Activated gamma-delta T cell (primary cell): ENCODE results near the gene RSPRY1.
"Not testable (repeated sequence)": the region's sequence is repeated elsewhere in the genome, so short reads cannot be mapped to it uniquely, and the experiment has no call there.

ENCODE experiments used
- DNase-seq: peaks from one replicate; lab custom pipeline; 2025; lab: John Stamatoyannopoulos, UW

The RSPRY1 gene

GRCh38 chr16:57271867-57272495 is 85.9 kb downstream of the RSPRY1 start:
- DNase-seq = no peak

- DNase-seq = no peak
These were observed 87.2 kb downstream of the RSPRY1 start for GRCh38 chr16:57273359-57273758.

GRCh38 chr16:57273826-57274225 is 87.7 kb downstream of the RSPRY1 start:
- no peak for DNase-seq

GRCh38 chr16:57275946-57276345 is 89.8 kb downstream of the RSPRY1 start:
- not testable (repeated sequence) for DNase-seq

GRCh38 chr16:57276596-57276995 is 90.5 kb downstream of the RSPRY1 start:
- no peak for DNase-seq

GRCh38 chr16:57277586-57277985 is 91.5 kb downstream of the RSPRY1 start:
- DNase-seq = no peak

GRCh38 chr16:57278494-57278893 is 92.4 kb downstream of the RSPRY1 start:
- DNase-seq = no peak

- DNase-seq = no peak
These were observed 93.9 kb downstream of the RSPRY1 start for GRCh38 chr16:57279780-57280638.

- no peak for DNase-seq
These were observed 95.7 kb downstream of the RSPRY1 start for GRCh38 chr16:57281791-57282190.

GRCh38 chr16:57282510-57283213 is 96.5 kb downstream of the RSPRY1 start:
- no peak for DNase-seq

- no peak for DNase-seq
These were observed 97.3 kb downstream of the RSPRY1 start for GRCh38 chr16:57283214-57283958.

- DNase-seq = no peak
These were observed 97.8 kb downstream of the RSPRY1 start for GRCh38 chr16:57283959-57284208.

GRCh38 chr16:57284209-57284951 is 98.3 kb downstream of the RSPRY1 start, which contains the start of gene PLLP:
TSS of gene PLLP (minus strand) at chr16:57284672. CDS start at chr16:57284540, 132 bp downstream.
- DNase-seq = peak; percentile 29

GRCh38 chr16:57284952-57285363 is 98.8 kb downstream of the RSPRY1 start:
- DNase-seq = no peak

GRCh38 chr16:57285379-57285778 is 99.2 kb downstream of the RSPRY1 start:
- no peak for DNase-seq

- DNase-seq = no peak
These were observed 103.5 kb downstream of the RSPRY1 start for GRCh38 chr16:57289391-57290257.
